Measurements from ENCODE around the gene AGTPBP1.

GRCh38 chr9:85717220-85717619 lies 24.5 kb downstream of the AGTPBP1 start:
- no peak for TF ChIP-seq CTCF (IDR thresholded peaks at IDR 0.05)
- TF ChIP-seq POLR2A (IDR thresholded peaks at IDR 0.05), result no peak

Measured in lower leg skin (tissue), 3 donors.